ENCODE measurements around the gene TMPRSS2. TPM values are rescaled to one million over a fixed set of nuclear protein-coding genes. Genes with fewer than 3 reads are reported as not detected.

Gene TMPRSS2
- total RNA-seq, 1 experiment from 2014 or later = not detected

- no peak for DNase-seq (ENCODE audit: low read depth)
These were observed 25.0 kb downstream of the TMPRSS2 start for GRCh38 chr21:41482980-41483379.

DNA sequence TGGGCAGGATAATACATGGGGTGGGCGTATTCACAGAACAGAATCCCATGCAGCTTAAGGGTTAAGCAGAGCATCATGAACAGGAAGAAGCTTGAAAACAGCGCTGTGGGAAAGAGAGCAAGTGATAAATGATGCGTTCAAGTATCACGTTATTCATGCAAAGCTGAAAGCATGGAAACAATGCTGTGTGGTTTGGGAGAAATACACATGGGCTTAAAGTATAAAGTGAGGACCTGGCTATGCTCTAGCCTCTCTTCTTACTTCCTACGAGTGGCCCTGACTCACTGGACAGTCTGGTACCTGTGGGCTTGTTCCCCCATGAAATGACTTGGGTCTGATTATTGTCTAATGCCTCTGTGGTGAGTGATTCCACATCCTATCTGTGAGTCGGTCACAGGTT lies 25.7 kb downstream of the TMPRSS2 start:
- DNase-seq (ENCODE audit: low read depth) = peak; percentile 40

DNA sequence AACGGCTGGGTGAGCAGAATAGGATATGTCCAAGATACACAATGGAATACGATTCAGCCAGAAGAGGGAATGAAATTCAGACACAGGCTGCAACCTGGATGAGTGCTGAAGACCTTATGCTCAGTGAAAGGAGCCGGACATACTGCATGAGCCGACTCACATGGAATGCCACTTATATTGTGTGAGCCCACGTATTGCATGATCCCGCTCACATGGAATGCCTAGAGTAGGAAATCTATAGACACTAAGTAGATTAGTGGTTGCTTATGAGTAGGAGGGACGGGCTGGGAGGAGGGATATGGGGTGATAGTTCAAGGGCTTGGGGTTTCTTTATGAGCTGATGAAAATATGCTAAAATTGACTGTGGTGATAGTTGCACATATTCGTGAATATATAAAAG lies 26.8 kb downstream of the TMPRSS2 start:
- DNase-seq (ENCODE audit: low read depth) = no peak

DNA sequence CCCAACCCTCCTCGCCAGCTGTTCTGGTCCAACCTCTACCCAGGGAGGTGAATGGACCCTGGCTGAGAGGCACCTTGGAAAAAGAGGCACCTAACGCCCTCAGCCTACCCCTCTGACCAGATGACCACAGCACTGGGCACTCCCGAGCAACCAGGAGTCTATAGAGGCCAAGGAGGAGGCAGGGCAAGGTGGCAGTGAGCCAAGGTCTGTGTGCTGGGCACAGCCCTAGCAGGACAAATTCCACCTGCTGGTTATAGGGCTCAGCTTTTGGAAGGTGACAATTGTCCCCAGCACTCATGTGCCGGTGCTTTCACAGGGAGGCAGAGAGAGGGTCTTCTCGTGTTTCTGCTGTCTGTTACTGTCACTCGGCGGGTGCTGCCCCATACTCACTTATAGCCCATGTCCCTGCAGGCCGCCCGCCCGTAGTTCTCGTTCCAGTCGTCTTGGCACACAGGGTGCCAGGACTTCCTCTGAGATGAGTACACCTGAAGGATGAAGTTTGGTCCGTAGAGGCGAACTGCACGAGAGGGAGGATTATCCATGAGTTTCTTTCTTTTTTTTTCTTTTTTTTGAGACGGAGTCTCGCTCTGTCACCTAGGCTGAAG lies 27.8 kb downstream of the TMPRSS2 start:
- no peak for DNase-seq (ENCODE audit: low read depth)

DNA sequence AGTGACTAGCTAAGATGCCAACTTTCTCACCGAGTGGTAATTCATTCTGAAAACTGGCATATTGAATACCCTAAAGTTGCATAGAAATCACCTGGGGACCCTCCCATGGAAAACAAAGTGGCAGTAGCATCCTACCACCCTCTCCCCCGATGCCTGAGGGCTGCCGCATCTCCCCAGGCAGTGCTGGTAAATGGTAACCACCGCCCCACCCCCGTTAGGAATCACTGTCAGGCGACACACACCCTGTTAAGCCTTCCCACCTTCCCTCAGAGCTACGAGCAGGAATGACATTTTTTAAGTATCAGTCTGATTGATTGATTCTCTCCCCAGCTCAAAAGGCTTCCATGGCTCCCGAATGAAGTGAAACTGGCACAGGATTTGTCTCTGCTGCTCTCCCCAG lies 28.3 kb downstream of the TMPRSS2 start:
- no peak for DNase-seq (ENCODE audit: low read depth)

DNA sequence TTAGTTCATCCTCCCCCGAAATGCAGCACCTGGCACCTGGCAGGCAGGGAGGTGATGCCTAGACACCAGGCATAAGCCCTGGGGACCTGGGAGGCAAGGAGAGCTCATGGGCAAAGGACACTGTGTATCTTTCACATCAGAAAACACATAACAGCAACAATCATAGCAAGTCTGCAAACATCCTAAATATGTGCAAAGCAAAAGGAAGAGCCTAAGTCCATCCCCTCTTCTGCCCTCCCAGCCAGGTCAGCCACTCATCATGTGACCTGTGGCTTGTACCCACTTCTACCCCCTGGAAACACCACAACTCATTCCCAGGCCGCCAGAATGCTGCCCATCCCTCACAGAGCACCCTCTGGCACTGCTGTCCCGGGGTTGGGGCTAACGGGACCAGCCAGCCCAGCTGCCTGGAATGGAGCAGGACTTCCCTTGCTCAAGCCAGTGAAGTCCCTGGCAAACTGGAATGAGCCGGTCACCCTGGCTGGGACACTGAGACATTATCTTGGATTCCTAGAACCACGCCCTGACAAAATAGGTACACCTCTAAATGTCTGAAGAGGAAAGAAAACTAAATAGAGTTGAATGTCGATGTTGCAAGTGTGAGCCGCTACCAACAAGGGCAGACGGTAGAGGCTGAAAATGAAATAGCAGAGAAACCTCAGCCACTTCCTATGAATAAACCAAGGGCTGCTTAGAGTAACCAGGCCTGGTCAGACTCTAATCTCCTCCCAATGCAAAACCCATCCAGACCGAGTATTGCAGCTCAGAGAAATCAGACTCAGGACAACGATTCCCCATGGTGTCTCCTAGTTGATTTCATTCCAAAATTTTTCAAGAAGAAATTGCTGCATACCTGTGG lies 29.4 kb downstream of the TMPRSS2 start:
- no peak for DNase-seq (ENCODE audit: low read depth)

- DNase-seq (ENCODE audit: low read depth) = peak; percentile 39
These were observed 30.2 kb downstream of the TMPRSS2 start for GRCh38 chr21:41477641-41478318.

DNA sequence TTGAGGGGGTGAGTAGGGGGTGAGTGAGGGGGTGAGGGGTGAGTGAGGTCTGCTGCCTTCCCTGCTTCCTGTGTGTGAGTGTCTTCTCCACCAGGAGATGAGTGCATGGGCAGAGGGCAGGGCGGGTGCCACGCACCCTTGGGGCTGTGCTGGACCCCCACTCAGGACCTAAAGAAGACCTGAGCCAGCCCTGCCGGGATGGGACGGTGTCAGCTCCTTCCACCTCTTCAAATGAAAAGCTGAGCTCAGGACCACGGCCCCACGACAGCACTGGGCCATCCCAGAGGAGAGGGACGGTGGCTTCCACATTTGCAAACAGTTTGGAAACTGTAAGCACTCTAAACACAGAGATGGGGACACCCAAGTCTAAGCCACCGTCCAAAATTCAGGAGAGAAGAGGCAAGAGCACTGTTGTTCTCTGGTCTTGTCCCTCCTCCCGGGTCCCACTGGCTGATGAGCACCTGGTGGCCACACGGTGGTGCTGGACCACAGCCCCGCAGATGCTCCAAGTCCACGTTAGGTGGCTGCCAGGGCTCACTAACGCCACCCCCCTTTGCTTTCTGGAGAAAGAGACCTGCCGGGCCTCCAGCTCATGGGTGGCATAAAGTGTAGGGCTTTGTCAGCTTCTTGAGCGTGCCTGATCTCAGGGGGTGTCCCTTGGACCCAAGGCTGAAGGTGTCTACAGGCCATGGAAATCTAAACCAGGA lies 32.1 kb downstream of the TMPRSS2 start:
- no peak for DNase-seq (ENCODE audit: low read depth)

DNA sequence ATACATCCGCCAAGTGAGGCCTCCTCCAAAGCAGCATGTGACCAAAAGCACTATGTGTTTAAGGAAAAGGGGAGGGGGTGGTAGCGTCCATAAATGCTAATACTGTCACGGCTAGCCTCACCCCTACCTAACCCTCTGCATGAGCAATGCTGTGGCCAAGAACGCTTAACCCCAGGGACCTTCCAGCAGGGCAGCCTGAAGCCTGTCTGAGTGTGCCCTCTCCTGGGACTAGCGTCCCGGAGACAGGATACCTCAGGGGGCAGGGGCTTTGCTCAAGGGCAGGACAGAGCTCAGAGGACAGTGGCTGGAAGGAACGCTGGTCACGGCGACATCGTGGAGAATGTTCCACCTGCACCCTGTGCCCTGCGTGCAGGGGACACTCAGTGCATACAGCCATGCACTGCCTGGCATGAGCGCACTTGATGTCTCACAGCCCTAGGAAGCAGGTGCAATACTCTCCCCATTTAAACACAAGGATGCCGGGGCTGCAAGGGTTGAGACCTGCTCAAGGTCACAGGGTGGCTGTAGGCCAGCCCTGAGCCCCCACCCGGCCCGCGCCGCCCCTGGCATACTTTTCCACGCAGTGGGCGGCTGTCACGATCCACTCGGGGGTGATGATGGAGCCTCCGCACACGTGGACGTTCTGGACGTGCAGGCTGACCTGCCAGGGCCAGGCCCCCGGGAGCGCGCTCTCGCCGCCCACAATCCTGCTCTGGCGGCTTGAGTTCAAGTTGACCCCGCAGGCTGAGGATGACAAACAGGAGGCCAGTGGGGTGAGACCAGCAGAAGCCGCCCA lies 35.0 kb downstream of the TMPRSS2 start:
- DNase-seq (ENCODE audit: low read depth) = no peak

DNA sequence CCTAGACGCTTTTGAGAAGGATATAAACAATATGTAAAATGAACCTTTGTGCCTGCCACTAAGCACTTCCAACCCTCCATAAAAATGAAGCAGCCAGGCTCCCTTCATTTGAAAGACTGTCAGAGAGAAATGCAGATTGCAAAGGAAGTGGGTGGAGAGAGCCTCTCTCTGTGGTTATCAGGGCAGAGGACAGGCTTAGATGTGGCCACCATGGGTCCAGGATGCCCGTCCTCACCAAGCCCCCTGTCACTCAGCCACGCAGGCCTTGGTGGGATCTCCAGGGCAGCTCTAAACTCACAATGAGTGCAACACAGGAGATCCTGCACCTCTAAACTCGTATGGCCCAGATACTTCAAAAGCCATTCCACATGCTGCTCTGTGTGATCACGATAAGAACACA lies 37.9 kb downstream of the TMPRSS2 start:
- DNase-seq (ENCODE audit: low read depth) = no peak

DNA sequence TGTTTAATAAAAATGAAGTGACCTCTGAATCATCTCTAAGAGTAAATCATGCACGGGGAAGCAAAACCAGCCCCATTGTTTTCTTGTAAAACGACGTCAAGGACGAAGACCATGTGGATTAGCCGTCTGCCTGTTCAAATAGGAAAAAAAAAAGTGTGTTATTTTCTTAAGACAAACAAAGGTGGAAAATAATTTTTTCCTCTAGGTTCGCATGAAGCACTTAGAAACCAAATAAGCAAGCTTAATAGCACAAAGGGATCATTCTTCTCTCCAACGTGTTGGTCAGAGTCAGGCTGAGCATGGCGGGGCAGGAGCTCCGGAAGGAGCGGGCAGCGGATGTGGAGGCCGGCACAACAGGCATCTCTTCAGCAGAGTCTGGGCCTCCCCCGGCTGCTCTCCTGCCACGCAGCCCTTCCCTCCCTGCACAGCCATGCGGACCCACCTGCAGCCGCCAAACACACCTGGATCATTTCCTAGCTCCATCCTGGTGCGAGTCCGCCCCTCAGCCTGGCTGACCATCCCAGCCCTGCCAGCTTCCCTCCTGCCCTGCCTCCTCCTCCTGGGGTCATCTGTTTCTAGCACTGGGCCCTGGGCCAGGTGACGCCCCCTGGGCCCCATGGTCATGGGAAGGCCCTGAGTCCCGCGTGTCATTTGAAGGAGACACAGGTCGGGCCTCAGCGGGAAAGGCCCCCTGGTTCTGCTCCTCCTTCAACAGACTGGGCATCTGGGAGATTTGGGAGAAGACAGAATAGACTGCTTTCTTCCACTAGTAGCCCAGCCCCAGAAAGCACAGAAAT lies 41.7 kb downstream of the TMPRSS2 start:
- no peak for DNase-seq (ENCODE audit: low read depth)

DNA sequence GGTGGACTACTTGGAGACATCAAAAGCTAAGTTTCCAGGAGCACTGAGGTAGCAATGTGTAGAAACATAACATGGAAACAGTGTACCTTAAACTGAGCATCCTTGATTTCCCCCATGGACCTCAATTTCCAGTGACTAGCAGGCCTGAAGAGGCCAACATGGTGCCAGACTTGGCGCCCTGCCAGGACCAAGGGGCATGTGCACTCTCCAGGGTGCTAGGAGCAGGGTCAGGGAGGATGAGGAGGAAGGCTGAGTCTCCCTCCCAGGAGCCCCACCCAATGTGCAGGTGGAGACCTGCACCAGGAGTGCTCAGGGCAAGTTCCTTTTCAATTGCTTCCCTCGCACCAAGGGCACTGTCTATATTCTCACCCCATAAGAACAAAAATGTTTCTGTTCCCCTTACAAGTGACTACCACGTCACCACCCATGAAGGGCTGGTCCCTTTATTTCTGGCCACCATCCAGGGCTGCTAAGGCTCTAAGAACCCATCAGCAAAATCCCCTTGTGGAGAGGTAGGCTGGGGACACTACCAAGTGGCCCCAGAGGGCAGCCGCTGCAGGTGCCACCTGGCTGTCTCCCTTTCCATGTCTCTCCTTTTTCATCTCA lies 42.7 kb downstream of the TMPRSS2 start:
- DNase-seq (ENCODE audit: low read depth) = no peak

GRCh38 chr21:41460578-41461527 lies 47.1 kb downstream of the TMPRSS2 start:
- DNase-seq (ENCODE audit: low read depth) = peak; percentile 58

DNA sequence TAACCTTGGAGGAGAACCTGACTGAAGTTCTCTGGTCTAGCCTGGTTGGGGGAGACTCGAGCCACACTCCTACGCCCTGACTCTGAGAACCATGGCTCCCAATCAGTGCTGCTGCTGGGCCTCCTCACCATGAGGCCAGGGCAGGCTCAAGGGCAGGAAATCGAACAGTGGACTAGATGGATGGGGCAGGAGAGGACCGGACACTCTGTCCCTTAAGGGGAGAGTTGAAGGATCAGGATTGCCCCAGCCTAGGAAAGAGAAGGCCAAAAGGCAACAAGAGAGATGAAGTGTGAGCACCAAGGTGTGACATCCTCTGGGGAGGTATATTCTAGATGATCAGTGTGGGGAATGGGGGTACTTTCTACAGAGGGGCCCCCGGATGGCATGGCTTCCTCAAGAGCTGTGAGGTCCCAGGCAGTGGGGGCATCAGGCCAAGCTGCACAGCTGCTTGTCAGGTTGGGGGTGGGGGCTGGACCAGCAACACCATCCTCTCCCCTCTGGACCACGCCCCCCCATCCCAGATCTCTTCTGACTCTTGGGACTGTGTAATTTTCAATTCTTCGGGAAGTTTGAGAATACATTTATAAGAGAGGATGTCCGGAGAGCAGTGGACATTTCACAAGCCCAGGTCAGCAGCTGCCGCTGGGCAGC lies 47.9 kb downstream of the TMPRSS2 start:
- DNase-seq (ENCODE audit: low read depth) = no peak

- no peak for DNase-seq (ENCODE audit: low read depth)
These were observed 49.4 kb downstream of the TMPRSS2 start for GRCh38 chr21:41458559-41458958.

DNA sequence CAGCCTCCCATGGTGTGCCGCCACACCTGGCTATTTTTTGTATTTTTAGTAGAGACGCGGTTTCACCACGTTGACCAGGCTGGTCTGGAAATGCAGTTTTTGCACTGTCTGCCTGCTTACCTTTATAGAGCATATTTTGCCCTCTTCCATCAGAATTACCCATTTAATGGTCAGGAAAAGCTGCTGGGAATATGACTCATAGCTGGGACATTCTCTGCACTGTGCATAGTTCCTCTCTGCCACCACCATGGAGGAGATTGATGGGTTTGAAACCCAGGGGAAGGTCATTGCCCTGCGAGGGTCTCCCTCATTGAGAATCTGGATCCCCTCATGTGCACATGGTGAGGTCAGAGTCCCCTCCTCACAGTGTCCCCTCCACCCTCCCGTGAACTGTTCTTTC lies 49.8 kb downstream of the TMPRSS2 start:
- no peak for DNase-seq (ENCODE audit: low read depth)

GRCh38 chr21:41453761-41454160 lies 54.2 kb downstream of the TMPRSS2 start:
- DNase-seq (ENCODE audit: low read depth) = no peak

- no peak for DNase-seq (ENCODE audit: low read depth)
These were observed 54.8 kb downstream of the TMPRSS2 start for GRCh38 chr21:41453198-41453597.
